Measurements from ENCODE around the gene MAB21L4.

Gene MAB21L4

DNA sequence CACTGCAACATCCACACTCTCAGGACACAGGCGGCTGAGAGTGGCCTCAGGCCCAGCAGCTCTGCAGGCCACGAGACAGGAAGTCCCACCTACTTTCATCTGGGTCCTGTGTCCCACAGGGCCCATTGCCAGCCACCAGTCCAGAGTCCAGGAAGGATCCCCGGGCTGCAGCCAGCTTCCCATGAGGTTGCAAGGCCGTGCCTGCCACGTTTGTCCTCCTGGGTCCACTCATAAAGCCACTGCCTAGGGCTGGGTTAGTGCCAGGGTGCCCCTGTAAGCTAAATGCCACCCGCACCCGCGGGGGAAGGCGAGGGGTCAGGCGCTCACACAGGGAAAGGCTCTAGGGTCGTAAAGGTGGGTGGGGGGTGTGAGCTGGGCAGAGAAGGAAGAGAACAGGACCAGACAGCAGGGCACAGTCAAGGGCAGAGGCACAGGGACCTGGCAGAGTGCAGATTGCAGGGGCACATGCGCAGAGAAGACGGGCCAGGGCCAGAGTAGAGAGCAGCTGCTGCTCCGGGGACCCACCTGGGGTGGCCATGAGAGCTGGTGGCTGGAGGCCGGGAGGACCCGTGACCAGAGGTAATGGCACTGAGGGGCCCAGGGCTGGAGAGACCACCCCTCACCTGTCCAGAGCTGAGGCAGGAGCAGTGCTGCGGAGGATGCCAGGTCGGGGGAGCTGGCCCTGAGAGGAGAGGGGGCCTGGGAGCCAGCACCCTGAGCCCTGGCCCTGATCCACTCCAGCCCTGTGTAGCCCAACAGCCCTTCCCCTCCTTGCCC is 19.3 kb downstream of the MAB21L4 start:
- no peak for DNase-seq

DNA sequence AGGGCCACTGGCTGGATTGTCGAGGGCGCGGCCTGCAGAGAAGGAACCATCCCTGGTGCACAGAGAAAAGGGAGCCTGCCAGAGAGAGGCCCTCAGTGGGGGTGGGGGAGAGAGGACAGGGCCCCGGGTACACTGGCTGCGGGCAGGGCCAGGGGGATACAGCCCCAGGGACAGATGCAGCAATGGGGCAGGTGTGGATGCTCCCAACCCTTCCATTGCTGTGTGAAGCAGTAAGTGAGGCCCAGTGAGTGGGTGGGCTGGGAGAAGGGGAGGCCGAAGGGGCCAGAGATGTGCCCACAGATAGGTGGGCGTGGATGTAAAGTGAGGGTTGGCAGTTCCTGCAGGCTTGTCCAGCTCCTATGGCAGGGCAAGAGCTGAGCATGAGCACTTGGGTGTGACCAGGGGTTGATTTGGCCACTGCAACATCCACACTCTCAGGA is 19.9 kb downstream of the MAB21L4 start:
- DNase-seq, result no peak

DNA sequence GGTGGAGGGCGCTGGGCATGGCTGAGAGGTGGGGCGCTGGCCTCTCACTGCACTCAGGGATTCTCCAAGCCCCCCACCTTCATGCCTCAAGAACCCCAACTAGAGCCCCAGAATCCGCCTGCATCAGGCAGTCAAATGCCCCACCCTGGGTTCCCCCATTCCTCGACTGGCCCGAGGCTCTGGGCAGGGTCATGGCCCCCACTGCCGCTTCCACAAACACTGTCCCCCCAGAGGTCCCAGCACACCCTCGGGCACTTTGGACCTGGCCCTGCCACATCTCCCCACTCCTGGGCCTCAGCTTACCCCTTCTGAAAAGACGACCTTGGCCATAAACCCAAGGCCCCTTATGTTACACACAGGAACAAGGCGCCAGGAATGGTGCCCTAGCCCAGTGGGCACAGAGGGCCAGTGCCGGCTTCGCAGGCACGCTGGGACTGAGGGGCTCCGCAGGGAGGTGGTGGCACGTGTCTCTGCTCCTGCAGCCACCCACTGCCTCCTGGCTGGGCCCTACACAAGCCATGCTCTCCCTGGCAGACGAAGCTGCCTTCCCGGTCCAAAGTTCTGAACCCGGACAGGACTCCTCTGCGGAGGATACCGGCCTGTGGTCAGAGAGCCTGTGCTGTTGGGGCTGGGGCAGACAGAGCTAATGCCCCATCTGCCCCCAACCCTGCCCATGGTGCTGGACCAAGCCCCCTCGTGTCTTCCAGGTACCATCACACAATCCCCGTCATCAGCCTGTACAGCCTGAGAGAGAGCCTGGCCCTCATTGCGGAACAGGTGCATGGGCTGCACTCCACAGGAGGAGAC is 20.5 kb downstream of the MAB21L4 start:
- no peak for DNase-seq

DNA sequence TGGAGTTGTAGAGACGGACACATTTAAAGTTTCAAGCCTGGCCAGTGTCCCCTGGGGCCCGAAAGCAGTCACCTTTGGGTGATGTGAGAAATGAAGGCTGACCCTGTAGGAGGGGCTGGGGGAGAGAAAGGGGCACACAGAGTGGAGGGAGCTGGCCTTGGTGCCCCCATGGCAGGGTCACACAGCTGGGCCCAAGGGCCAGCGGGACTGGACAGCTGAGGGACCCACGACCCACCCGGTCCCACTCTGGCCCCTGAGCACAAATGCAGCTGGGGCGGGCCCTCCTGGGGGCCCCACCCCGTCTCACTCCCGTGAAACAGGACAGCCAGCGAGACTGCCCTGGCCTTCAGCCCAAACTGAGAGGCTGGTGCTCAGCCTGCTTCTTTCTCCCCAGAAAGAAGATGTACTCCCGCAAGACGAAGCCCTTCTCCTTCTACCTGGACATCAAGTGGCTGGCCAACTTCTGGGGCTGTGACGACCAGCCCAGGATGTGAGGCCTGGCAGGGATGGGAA is 21.2 kb downstream of the MAB21L4 start:
- no peak for DNase-seq

DNA sequence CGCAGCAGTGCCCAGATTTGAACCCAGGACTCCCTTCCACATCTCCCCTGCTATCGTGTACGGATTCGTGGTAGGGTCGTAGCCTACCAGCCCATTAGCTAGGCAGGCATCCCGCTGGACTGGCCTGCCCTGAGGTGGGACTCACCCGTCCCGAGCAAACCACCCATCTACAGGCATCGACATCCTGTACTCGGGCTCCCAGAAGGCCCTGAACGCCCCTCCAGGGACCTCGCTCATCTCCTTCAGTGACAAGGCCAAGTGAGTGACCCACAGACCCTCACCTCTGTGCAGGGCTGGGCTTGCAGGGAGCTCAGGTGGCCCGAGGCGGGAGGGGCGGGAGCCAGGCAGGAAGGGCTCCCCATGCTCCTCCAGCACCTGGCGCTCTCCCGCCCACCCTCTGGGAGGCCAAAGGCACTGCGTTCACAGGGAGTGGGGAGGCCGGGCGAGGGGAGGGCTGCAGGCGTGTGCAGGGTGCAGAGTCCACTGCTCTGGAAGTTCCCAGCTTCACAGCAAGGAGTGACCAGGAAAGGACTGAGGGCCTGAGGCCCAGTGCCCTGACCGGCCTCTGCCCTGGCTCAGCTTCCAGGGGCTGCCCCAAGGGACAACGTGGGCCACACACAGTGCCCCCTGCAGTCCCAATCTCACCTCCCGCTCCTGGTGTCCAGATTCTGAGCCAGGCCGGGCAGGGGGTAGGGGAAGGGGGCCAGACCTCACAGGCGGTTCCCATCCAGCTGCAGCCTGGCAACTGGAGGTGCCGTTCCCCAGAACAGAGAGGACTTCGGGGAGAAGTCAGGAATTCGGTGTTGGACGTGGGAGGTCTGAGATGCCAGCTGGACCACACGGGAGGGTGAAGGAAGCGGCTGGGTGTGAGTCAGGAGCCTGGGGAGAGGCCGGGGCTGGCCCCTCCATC is 21.9 kb downstream of the MAB21L4 start:
- no peak for DNase-seq

DNA sequence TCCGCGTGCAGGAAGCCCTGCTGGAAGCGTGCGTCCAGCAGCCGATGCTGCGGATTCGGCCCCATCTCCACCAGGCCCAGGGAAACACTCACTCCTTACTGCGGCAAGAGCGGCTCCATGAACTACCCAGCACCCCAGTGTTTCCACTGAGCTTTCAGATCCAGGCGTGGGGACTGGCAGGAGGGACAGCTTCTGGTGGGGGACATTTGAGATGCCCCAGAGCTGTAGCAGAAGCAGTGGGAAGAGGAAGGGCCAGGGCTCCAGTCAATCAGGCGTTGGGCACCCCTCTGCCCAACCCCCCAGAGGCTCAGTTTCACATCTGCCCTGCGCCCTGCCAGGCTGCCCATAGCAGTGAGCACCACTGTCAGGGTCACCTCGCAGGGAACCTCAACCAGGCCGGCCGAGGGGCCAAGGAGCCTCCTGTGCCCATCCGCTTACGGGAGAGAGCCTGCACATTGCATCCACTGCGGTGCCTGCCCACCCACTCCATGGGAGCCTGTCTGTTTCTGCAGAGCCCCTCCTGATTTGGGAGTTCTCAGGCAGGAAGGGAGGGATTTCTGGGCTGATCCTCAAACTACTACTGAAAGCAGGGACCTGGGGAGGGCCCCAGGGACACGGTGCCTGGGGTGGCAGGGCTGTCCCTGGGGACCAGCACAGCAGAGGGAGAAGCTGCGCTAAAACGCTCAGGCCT is 22.7 kb downstream of the MAB21L4 start:
- DNase-seq, result no peak

DNA sequence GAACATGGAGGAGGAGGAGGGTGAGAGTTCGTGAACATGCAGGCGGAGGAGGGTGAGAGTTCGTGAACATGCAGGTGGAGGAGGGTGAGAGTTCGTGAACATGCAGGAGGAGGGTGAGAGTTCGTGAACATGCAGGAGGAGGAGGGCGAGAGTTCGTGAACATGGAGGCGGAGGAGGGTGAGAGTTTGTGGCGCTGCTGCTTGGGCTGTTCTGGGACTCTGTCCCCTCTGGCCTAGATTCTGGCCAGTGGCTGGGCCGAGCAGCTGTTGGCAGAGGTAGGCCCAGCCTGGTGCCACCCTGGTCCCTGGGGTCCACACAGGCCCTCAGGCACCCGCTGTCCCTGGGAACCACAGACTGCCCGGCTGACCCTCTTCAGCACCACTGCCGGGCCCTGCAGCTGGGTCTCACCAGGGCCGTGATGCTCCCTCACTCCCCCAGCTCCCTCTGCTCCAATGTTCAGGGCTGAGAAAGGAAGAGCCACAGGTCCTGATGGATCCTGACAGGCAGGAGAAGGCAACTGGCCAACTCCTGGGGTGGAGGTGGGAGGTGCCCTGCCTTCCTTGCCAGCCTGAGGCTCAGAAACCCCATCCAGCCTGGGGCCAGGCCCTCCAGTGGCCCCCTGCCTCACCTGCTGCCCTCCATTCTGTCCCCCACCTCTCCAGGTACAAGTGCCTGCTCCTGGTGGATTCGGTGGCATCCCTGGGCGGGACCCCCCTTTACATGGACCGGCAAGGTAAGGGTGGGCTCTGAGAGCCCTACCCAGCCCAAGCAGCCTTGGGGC is 23.4 kb downstream of the MAB21L4 start:
- no peak for DNase-seq

DNA sequence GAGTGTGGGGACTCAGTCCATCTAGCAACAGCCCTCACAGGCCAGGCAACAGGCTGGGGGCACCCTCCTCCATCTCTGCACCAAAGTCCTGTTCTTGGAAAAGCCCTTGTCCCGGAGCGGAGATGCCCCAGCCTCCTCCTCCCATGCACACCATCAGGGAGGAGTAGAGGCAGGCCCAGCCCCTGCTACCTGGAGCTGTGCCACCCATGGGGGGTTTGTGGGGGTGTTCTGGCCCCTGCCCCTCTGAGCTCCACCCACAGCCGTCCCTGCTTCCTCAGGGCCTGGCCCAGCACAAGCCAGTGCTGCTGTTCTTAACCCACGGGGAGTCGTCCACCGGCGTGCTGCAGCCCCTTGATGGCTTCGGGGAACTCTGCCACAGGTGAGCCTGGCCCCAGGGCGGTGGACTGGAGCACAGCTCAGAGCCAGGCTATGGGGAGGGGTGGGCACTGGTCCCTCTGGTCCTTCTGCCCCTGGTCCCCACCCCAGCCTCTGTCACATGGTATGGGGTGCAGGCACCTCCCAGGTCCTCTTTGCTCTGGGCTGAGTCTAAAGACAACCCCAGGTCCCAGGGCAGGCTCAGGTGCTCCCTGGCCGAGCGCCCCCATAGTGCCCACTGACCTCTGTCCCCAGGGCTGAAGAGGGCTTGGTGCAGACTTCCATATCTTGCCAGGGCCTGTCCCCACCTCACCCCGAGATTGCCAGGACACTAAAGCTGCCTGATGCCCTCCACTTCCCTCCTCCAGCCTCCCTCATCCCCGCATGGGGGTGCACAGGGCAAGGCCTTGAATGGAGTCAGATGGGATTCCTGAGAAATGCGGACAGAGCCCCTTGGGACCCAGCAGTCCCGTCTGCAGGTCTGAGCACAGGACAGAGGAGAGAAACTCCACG is 24.6 kb downstream of the MAB21L4 start:
- DNase-seq, result no peak

DNA sequence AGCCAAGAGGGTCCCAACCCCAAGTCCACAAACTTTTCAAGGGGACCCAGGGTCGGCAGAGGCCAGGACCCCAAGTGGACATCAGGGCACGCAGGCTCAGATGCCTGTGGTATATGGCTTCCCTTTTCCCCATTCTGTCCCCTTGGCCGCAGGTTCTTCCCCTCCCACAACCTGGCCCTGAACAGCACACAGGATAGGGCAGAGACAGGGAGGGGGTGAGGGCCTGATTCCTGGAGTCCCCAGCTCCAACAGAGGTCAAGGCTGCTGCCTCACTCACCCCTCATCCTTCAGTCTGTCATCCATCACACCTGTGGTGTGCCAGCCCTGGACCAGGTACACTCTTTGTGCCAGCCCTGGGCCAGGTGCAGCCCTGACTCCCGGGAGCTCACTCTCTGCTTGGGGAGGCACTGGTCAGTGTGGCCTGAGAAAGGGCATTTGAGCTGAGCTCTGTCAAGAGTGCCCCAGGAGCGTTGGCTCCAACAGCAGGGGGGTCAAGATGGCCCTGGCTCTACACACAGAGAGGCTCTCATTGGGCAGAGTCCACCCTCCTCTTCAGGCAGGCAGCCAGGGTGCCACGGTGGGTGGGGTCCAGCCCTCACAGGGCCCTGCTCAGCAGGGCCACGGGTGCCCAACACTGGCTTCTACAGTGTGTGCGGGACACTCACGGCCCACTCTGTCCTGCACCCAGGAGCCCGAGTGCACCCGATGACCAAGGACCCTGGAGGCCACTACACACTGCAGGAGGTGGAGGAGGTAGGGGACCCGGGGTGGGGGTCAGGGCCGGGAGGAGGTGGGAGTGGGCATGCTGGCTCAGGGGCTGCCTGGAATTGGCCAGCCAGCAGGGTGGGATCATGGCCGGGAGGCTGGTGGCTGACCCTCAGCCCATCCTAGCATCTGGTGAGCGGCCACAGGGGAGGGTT is 25.7 kb downstream of the MAB21L4 start:
- no peak for DNase-seq

DNA sequence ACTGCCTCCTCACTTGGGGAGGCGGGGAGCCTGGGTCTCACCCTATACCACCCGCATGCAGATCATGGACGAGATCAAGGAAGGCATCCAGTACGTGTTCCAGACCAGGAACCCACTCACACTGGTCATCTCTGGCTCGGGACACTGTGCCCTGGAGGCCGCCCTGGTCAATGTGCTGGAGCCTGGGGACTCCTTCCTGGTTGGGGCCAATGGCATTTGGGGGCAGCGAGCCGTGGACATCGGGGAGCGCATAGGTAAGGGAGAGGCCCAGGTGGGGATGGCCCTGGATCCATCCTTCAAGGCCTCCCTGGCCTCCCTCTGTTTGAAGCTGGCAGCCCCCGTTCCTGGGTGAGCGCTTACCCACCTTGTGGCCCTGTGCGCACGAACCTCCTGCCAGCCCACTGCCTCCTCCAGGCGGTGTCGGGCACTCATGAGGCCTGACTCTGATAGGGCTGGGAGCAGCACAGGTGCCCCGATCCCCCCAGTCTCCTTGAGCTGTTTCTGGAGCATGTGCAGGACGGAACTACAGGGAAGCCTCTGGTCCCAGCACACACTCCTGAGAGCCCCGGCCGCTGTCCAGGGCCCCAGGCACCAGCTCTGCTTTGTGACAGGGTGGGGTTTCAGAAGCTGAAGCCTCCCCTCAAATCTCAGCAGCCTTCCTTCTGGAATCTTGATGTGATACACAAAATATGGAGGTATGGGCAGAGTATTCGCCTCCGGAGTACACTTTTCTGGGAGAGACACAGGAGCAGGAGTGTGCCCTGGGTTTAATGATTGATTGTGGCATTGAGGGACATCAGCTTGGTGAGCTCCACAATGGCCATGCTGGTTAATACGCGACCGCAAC is 26.6 kb downstream of the MAB21L4 start:
- DNase-seq, result no peak

DNA sequence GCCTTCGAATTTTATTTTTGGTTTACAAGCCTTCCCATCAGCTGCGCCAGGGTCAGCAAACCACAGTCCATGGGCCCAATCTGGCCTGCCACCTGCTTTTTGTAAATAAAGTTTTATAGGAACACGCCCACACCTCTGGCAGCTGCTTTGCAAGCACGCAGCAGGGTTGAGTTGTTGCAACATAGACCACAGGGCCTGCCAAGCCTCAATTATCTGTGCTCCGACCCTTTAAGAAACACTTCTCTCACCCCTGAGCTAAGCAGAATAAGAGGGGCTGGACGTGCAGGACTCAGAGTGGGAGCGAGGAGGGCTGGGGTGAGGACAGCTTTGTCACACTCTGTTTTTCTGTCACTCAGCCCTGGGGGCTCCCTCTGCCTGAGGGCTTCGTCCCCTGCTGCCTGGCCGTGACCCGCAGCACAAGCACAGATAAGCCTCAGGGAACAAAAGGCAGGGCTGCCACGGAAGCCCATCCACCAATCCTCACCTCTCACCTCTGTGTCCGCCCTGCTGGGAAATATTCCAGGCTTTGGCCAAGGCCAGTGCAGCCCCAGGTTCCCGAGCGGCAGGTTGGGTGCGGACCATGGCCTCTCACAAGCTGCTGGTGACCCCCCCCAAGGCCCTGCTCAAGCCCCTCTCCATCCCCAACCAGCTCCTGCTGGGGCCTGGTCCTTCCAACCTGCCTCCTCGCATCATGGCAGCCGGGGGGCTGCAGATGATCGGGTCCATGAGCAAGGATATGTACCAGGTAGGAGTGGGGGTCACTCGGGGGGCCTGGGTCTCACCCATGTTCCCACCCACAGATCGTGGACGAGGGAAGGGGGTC is 27.5 kb downstream of the MAB21L4 start, which contains the start of gene AGXT:
Gene AGXT (plus strand): TSS at position 539 of the 823 bp plus-strand sequence. CDS start 42 bp downstream, at position 581.
- no peak for DNase-seq

DNA sequence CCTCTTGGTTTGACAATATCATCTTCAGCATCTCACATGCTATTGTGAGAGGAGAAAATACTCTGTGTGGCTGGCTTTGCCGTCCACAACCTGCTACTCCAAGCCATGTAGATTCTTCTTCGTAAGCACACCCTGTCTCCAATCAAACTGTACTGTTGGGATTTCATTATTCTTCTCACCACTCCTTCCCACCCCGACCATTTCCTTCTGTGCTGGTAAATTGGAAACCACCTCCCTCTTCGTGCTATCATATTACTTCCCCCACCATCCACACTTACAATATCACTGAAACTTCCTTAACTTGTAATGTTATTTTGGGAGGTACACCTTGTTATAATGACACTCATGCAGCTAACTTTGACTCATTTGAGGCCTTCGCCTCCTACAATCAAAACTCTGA is 30.6 kb downstream of the MAB21L4 start:
- DNase-seq, result no peak

DNA sequence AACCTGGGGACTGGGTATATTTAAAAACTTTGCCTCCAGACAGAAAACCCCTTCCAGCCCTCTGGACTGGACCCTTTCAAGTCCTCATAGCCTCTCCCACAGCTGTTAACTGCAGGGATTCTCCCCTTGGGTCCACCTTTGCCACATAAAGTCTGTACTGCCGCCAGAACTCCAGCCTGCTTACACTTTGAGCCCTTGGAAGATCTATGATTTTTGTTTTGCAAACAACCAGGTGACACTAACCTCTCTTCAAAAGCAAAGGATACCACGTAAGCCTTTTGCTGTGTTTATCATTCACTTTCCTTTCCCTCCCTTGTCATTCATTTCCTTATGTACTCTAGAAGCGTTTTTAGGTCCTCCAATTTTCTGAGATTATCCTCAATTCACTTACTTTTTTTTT is 31.5 kb downstream of the MAB21L4 start:
- DNase-seq, result no peak

DNA sequence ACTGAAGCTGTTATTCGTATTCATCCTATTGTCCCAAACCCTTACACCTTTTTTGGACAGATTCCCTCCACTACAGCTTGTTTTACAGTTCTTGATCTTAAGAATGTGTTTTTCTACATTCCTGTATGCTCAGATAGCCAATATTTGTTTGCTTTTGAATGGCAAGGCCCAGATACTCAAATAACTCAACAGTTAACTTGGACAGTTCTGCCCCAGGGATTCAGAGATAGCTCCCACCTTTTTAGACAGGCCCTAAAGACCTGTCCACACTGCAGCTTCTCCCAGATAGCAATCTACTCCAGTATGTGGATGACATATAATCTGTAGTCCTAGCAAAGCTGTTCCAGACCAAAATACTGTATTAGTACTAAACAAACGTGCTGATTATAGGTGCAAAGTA is 34.4 kb downstream of the MAB21L4 start:
- DNase-seq, result no peak

DNA sequence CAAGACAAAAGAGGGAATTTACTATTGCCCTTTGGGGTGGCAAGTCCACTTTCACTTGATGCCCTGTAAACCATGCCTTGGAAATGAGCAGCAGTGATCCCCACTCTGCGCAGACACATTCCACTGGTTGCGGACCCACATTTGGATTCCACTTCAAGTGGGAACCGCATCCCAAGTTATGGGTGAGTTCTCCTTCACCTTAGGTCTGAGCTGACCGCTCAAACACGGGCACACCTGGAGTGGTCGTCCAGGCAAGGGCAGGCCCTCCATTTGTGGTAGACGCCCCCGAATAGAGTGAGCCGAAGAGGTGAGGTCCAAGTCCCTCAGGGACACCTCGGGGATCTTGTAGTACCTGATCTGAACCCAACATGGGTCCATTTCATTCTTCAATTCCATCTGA is 37.1 kb downstream of the MAB21L4 start:
- DNase-seq, result no peak

DNA sequence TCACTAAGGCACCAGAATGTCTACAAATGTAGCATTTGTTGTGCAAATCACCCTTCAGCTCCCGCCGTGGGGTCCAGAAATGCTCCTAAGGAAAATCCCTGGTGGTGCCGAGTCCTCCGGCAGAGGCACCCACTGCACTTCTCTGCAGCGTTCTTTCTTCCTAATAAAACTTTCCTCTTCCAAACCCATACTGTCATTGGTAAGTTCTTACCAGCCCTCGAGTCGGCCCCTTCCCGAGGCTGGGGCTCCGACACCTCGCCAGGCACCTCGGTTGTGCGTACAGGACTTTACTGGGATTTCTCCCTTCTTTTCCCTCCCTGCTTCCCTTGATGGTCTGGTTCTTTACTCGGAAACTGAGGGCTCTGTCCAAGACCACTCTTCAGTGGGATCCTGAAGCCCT is 37.6 kb downstream of the MAB21L4 start:
- no peak for DNase-seq
